HuH-7 (cell line): Measurements from ENCODE around the gene HCN4.
"Not testable (repeated sequence)": the region's sequence is repeated elsewhere in the genome, so short reads cannot be mapped to it uniquely, and the experiment has no call there.

Experiments
- DNase-seq: peaks from one replicate; pipeline ENCODE4 v3.0.0; 2011; ENCODE audit warnings: low spot score

Gene HCN4

GRCh38 chr15:73368301-73369136, at the start of gene HCN4:
TSS of gene HCN4 (minus strand) at chr15:73368958. CDS start at chr15:73368270, 688 bp downstream.
- DNase-seq = peak; percentile 68

GRCh38 chr15:73414876-73415275, 46.1 kb upstream of the HCN4 start:
- no peak for DNase-seq

DNA sequence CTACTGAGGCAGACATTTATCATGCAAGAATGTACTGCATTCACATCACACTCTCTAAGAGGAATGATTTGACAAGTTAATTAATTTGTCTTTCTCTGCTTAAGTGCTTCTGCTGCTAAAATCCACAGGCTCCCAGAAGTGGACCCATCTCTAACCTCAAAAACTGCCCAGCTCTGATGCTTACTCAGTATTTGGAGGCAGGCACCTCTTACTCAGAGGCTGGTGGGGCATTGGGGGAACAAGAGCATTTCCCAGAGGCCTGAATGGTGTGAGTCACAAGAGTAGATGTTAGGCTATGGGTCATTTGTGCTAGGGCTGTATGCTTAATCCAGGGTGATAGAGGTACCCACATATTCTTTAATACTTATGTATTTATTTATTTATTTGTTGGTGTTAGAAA, 34.4 kb upstream of the HCN4 start:
- no peak for DNase-seq

DNA sequence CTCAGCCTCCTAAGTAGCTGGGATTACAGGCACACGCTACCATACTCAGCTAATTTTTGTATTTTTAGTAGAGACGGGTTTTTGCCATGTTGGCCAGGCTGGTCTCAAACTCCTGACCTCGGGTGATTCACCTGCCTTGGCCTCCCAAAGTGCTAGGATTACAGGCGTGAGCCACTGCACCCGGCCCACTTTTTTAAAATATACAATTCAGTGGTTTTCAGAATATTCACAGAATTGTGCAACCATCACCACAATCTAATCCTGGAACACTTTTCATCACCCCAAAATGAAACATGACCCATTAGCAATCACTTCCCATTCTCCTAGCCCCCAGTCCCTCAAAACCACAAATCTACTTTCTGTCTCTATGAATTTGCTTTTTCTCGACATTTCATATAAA, 31.5 kb upstream of the HCN4 start:
- not testable (repeated sequence) for DNase-seq

DNA sequence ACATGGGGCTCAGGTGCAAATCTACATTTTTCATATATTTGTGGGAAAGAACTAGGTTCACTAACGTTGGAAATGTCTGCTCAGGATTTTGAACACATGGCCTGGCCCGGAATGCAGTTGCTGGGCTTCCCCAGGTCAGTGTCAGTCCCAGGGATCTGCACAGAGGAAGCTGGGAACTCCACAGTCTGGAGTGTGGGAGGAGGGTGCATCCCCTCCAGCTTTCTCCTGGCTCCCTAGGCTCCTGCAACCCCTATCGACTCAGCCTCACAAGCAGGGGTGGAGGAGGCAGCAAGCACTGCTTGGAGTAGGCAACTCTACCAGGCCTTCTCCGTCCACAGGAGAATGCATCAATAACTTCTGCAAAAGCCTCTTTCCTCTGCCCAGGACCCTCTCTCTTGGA, 30.1 kb upstream of the HCN4 start:
- DNase-seq = no peak

- DNase-seq = no peak
Observed at GRCh38 chr15:73397461-73397860, 28.7 kb upstream of the HCN4 start.

- no peak for DNase-seq
Observed at GRCh38 chr15:73395671-73396070, 26.9 kb upstream of the HCN4 start.

DNA sequence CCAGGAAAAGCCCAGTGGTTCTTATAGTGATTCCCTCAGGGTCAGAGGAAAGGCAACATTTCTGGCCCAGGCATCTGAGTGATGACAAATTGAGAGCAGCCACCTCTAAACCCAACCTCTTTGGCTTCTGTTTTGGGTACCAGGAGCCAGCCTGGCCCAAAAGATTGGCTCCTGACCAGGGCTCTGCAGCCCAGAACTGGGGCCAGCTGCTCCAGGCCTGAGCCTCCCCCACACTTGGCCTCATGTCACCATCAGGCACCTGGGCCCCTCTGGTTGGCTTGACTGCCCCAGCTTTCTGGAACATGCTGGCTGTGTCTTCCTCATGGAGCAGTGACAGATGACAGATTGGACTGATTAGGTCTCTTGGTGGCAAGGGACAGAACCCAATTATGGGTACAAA, 26.0 kb upstream of the HCN4 start:
- no peak for DNase-seq

DNA sequence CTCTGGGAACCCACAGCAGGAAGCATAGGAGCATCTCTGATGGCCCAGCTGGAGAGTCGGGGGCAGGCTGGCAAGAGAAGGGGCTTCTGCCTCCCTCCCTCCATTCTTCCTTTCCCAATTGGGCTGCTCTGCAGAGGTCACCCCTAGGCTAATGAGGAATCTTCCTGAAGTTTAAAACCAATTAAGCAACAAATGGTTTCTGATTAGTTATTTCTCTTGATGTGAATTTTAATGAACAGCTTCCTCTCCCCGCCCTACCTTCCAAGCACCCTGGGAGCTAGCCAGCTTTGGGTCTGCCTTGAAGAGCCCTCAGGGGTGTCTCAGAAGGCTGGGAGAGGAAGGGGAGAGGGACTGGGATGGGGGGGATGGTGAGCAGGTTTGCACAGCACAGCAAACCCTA, 24.6 kb upstream of the HCN4 start:
- DNase-seq = no peak

DNA sequence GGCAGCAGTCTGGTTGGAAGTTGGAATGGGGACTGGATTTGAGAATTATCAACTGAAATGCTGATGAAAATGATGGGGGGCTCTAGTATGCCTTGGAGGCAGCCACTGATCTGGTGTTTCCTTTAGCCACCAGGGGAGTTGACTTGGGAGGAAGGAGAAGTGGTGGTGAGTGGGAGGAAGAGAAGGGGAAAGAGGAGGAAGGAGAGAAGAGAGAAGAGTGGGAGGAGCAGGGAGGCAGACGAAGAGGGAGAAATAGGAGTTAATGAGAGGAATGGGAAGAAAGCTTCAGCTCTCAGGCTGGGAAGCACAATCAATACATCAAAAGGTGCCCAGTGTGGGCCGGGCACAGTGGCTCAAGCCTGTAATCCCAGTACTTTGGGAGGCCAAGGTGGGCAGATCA, 23.3 kb upstream of the HCN4 start:
- no peak for DNase-seq

GRCh38 chr15:73391128-73391872, 22.5 kb upstream of the HCN4 start:
- DNase-seq = no peak

GRCh38 chr15:73389971-73390544, 21.3 kb upstream of the HCN4 start:
- peak; percentile 48 for DNase-seq

DNA sequence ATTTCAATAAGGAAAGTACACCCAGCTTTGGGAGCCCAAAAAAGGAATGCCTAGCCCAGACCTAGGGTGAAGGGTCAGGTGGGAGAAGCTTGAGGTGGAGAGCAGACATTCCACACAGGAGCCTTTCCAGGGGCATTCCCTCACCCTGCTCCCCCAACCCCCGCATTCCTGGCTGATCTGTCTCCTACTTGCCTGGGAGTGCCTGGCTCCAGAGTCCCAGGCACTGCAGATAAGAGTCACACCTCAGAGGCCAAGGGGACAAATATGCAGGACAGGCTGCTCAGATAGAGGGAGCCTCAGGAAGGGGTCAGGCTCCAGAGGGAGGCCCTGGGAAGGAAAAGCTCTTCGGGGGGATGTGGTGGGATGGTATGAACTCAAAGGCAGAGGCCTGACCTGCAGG, 20.8 kb upstream of the HCN4 start:
- DNase-seq = peak; percentile 57

DNA sequence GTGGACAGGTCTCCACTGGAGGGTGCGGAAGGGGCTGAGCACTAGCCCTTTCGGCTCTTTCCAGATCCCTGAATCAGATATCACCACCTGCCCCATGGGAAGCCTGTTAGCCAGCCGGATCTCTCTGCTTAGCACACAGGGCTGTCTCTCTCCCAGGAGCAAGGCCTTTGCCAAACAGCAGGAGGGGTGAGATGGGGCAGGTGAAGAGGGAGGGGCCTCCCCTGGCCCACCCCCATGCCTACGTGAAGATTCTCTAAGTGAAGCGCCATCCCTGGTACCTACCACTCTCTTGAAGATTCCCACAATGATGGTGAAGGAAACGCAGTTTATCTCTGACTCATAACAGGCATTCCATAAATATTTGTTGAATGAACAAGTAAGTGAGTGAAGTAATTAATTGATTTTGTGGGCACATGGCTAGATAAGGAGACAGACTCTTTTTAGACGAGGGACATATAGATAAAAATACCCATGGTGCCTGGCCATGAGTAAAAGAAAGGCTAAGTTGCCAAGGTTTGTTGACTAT, 19.6 kb upstream of the HCN4 start:
- DNase-seq = no peak

- no peak for DNase-seq
Observed at GRCh38 chr15:73387507-73388255, 18.9 kb upstream of the HCN4 start.

DNA sequence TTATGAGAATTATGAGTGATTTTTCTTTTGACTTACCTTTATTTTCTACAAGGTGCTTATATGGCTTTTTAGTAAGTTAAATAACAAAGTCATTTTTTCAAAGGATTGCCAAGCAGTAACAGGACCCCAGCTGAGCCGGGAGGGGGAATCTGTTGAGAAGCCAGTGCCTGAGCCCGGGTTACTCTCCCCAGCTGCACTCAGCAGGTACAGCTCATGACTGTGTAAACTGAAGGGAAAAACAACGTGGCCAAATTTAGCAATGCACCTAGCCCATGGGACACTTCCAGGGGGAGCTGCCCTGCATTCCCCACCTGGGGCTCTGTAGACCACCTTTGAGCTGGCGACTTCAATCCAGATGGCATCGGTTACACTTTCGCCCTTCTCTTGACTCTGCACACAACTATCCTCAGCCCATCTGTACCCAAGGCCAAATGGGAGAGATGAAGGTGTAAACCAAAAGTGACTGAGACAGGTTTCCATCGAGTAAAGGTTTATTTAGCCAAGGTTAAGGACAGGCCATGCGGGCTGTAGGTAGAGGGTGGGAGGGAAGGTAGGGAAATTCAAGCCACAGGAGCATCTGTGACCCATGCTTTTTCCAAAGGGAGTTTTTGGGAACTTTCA, 18.2 kb upstream of the HCN4 start:
- DNase-seq = no peak

DNA sequence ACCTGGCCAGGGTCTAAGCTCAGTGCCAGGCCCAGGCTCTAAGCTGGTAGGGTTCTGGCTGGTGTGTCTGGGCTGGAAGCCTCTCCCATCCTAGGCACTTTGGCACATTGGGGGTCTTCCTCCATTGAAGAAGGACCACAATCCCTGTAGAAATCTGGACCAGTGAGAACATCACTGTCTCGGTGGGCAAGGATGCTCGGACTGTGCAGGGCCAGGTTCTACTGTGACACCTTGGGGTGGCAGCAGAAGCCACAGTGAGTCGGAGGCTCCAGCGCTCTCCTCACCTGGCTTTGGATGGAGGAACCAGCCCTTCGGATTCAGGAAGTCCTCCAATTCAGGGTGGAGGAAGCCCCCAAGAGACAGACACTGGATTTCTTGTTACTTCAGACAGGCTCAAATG, 17.5 kb upstream of the HCN4 start:
- no peak for DNase-seq

- DNase-seq = no peak
Observed at GRCh38 chr15:73385205-73385604, 16.4 kb upstream of the HCN4 start.

GRCh38 chr15:73383310-73384189, 14.8 kb upstream of the HCN4 start:
- no peak for DNase-seq

GRCh38 chr15:73382115-73382514, 13.4 kb upstream of the HCN4 start:
- DNase-seq = no peak

DNA sequence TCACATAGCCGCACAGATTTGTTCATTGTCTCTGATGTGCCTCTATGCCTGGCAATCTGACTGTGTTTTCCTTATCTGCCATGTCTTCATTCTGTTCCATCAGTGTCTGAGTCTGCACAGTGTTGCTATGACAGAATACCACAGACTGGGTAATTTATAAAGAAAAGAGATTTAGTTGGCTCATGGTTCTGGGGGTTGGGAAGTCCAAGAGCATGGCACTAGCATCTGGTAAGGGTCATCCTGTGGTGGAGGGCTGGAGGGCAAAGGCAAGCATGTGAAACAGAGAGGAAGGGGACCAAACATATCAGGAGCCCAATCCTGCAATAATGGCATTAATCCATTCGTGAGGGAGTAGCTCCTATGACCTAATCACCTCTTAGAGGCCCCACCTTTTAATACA, 11.9 kb upstream of the HCN4 start:
- DNase-seq = no peak
